ENCODE results near the gene MBD3L4. TPM values are rescaled to one million over a fixed set of nuclear protein-coding genes. Genes with fewer than 3 reads are reported as not detected.

Gene MBD3L4
- total and polyA plus RNA-seq, 2 of the 13 experiments (the other 11 are each of a cell fraction or from before 2014, with no cell fraction given) = not detected

DNA sequence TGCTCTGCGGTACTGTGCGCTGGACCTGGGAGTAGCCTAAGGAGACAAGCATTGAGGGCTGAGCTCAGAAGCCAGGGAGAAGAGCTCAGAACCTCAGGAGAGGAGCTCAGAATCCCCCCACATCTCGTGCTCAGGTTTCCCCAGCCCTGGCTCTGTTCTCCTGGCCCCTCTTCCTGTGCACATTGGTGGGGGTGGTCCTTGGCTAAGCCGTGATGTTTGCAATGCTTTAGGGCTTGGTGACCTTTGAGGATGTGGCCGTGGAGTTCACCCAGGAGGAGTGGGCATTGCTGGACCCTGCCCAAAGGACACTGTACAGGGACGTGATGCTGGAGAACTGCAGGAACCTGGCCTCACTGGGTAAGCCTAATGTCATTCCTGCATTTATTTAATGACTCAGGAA lies 36.2 kb upstream of the MBD3L4 start:
- in situ Hi-C loops (cut with HindIII; ENCODE audit: extremely low pct_ligation_motif_present, low pct_unique_long_range_greater_than_20kb) (no loop called here), intact Hi-C loops (cut with micrococcal nuclease; ENCODE audit: unreplicated experiment) (no loop called here)
- Histone ChIP-seq H3K36me3 (replicated peaks in 1 of 2; ENCODE audit: control insufficient read depth in 1 of 2, insufficient read depth in 2 of 2, low read length in 2 of 2) (peaks cover 18 to 75% of the 10 kb centered on the region in 2 experiments), H3K9ac (ENCODE audit: insufficient read depth, low read depth, low read length) (no peak overlapping the region), H4K20me1 (ENCODE audit: insufficient read depth, low read length) (no peaks in the 10 kb centered on the region), H3K9me3 (ENCODE audit: low read length) (peaks cover 34% of the 10 kb centered on the region), H3K4me3 (replicated peaks in 1 of 3; ENCODE audit: insufficient read depth in 1 of 3, low read depth in 2 of 3, low read length in 3 of 3) (no peak overlapping the region), H3K4me1 (ENCODE audit: insufficient read depth, low read length) (no peaks in the 10 kb centered on the region; the same call in 1 of the 2 replicates), H3K79me2 (ENCODE audit: insufficient read depth, low read length) (no peaks in the 10 kb centered on the region), H3K27me3 (ENCODE audit: control insufficient read depth in 1 of 2, insufficient read depth in 2 of 2, low read length in 2 of 2) (no peaks in the 10 kb centered on the region), H2AFZ (ENCODE audit: low read length) (no peak overlapping the region), H3K27ac (ENCODE audit: extremely low read length, insufficient read depth, low read length) (no peak overlapping the region), H3K4me2 (ENCODE audit: low read depth, low read length) (no peak overlapping the region)
- ATAC-seq = no peak
- TF ChIP-seq, protein P1, sequence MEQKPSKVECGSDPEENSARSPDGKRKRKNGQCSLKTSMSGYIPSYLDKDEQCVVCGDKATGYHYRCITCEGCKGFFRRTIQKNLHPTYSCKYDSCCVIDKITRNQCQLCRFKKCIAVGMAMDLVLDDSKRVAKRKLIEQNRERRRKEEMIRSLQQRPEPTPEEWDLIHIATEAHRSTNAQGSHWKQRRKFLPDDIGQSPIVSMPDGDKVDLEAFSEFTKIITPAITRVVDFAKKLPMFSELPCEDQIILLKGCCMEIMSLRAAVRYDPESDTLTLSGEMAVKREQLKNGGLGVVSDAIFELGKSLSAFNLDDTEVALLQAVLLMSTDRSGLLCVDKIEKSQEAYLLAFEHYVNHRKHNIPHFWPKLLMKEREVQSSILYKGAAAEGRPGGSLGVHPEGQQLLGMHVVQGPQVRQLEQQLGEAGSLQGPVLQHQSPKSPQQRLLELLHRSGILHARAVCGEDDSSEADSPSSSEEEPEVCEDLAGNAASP (CRISPR knock-in tag; IDR thresholded peaks at IDR 0.05; ENCODE audit: borderline replicate concordance) = no peak
- TF ChIP-seq ZC3H4 (CRISPR knock-in tag; IDR thresholded peaks at IDR 0.05; ENCODE audit: borderline replicate concordance) (no peak), PHB2 (IDR thresholded peaks at IDR 0.05; ENCODE audit: partially characterized antibody) (no peak)
- TF ChIP-seq, protein P2, sequence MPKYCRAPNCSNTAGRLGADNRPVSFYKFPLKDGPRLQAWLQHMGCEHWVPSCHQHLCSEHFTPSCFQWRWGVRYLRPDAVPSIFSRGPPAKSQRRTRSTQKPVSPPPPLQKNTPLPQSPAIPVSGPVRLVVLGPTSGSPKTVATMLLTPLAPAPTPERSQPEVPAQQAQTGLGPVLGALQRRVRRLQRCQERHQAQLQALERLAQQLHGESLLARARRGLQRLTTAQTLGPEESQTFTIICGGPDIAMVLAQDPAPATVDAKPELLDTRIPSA (CRISPR knock-in tag; IDR thresholded peaks at IDR 0.05; ENCODE audit: borderline replicate concordance) = no peak
- no TSS peak for BruUV-seq (replicated peaks)
- DNase-seq (ENCODE audit: low spot score) = no peak
- CTCF ChIA-PET (ENCODE audit: low intra/inter-chr PET ratio, low total read pairs) = no interaction called here
- WGBS (ENCODE audit: low lambda C conversion rate) = 92% methylated on average over 6 of the region's 6 CpGs
- FAIRE-seq = no peak
- POLR2A ChIA-PET = interaction anchor here (0.7 kb wide), 1 partner anchor 318 kb away, joined by 3 read pairs; no protein-coding TSS in a partner anchor

DNA sequence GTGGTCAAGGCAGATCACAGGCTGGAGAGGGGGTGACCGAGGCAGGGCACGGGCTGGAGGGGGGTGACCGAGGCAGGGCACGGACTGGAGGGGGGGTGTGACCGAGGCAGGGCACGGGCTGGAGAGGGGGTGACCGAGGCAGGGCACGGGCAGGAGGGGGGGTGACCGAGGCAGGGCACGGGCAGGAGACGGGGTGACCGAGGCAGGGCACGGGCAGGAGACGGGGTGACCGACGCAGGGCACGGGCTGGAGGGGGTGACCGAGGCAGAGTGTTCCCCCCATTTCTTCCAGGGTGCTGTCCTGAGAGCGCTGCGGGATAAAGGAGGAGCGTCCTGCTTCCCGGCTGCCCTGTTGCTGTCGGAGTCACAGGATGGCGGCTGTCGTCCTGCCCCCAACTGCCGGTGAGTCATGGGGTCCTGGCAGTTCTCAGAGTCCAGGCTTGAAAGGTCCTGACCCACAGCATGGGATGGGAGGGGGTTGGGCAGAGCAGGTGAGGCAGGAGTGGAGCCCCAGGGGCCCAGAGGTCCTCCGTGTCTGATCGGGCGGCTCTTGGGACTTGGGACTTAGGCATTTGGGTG lies 34.8 kb upstream of the MBD3L4 start:
- peaks cover 13 to 66% of the 10 kb centered on the region in 2 experiments for H3K36me3 ChIP-seq (replicated peaks in 1 of 2; ENCODE audit: control insufficient read depth in 1 of 2, insufficient read depth in 2 of 2, low read length in 2 of 2)
- no peaks in the 10 kb centered on the region; a peak in 1 of 5 replicates for H3K27me3 ChIP-seq (ENCODE audit: control insufficient read depth in 1 of 2, insufficient read depth in 2 of 2, low read length in 2 of 2)
- no peak overlapping the region for H3K27ac ChIP-seq (ENCODE audit: extremely low read length, insufficient read depth, low read length)
- 97% methylated on average over 24 of the region's 29 CpGs for WGBS (ENCODE audit: low lambda C conversion rate)
- no peak overlapping the region for H3K9ac ChIP-seq (ENCODE audit: insufficient read depth, low read depth, low read length)
- intact Hi-C loops (cut with micrococcal nuclease; ENCODE audit: unreplicated experiment) = no loop called here
- H3K4me2 ChIP-seq (ENCODE audit: low read depth, low read length) = no peak overlapping the region
- POLR2A ChIA-PET = no interaction called here
- no peaks in the 10 kb centered on the region for H4K20me1 ChIP-seq (ENCODE audit: insufficient read depth, low read length)
- H2AFZ ChIP-seq (ENCODE audit: low read length) = no peak overlapping the region
- FAIRE-seq (no peak), DNase-seq (ENCODE audit: low spot score) (no peak), ATAC-seq (no peak)
- H3K4me3 ChIP-seq (replicated peaks in 1 of 3; ENCODE audit: insufficient read depth in 1 of 3, low read depth in 2 of 3, low read length in 3 of 3) = no peak overlapping the region
- peaks cover 21% of the 10 kb centered on the region for H3K9me3 ChIP-seq (ENCODE audit: low read length)
- peaks cover 11% of the 10 kb centered on the region for H3K79me2 ChIP-seq (ENCODE audit: insufficient read depth, low read length)
- in situ Hi-C loops (cut with HindIII; ENCODE audit: extremely low pct_ligation_motif_present, low pct_unique_long_range_greater_than_20kb) = no loop called here
- no TSS peak for BruUV-seq (replicated peaks)
- peaks cover 8% of the 10 kb centered on the region for H3K4me1 ChIP-seq (ENCODE audit: insufficient read depth, low read length)
- CTCF ChIA-PET (ENCODE audit: low intra/inter-chr PET ratio, low total read pairs) = no interaction called here
- TF ChIP-seq ZNF264 (CRISPR knock-in tag; IDR thresholded peaks at IDR 0.05) (no peak), GABPA (IDR thresholded peaks at IDR 0.05; ENCODE audit: low read depth, low read length) (no peak), GABPA (CRISPR knock-in tag; IDR thresholded peaks at IDR 0.05; ENCODE audit: low read depth) (no peak), TEAD3 (CRISPR knock-in tag; optimal IDR thresholded peaks at IDR 0.05; ENCODE audit: borderline replicate concordance) (no peak), ZNF225 (CRISPR knock-in tag; IDR thresholded peaks at IDR 0.05) (no peak), RORA (CRISPR knock-in tag; IDR thresholded peaks at IDR 0.05) (no peak), AGO2 (optimal IDR thresholded peaks at IDR 0.05; ENCODE audit: low read depth, low read length) (peak; percentile 50), NFE2L2 (IDR thresholded peaks at IDR 0.05; ENCODE audit: low read length) (no peak), ZNF567 (CRISPR knock-in tag; IDR thresholded peaks at IDR 0.05; ENCODE audit: borderline replicate concordance) (no peak), RBFOX2 (IDR thresholded peaks at IDR 0.05; ENCODE audit: low read depth, low read length) (peak; percentile 58; the same call in 1 of the 2 replicates), PPARG (CRISPR knock-in tag; conservative IDR thresholded peaks at IDR 0.05) (no peak), NRL (CRISPR knock-in tag; IDR thresholded peaks at IDR 0.05; ENCODE audit: borderline replicate concordance) (no peak), ZNF552 (CRISPR knock-in tag; IDR thresholded peaks at IDR 0.05; ENCODE audit: borderline replicate concordance) (no peak), ZBTB7A (CRISPR knock-in tag; IDR thresholded peaks at IDR 0.05) (no peak)
